ENCODE data around the gene PITX3.

DNA sequence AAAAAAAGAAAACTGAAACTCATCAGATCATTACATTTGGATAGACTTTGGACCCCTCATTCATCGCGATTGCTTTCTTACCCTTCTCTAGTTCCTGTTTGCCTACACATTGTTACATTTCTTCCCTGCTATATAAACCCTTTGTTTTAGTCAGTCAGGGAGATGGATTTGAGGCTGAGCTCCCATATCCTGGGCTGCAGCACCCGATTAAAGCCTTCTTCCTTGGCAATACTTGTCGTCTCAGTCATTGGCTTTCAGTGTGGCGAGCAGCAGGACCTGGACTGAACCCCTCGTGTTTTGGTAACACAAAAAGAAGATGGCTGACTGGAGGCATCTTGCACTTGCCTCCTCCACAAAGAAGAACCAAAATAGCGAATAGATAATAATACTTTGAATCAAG, 49.4 kb downstream of the PITX3 start:
- TF ChIP-seq, protein P1, sequence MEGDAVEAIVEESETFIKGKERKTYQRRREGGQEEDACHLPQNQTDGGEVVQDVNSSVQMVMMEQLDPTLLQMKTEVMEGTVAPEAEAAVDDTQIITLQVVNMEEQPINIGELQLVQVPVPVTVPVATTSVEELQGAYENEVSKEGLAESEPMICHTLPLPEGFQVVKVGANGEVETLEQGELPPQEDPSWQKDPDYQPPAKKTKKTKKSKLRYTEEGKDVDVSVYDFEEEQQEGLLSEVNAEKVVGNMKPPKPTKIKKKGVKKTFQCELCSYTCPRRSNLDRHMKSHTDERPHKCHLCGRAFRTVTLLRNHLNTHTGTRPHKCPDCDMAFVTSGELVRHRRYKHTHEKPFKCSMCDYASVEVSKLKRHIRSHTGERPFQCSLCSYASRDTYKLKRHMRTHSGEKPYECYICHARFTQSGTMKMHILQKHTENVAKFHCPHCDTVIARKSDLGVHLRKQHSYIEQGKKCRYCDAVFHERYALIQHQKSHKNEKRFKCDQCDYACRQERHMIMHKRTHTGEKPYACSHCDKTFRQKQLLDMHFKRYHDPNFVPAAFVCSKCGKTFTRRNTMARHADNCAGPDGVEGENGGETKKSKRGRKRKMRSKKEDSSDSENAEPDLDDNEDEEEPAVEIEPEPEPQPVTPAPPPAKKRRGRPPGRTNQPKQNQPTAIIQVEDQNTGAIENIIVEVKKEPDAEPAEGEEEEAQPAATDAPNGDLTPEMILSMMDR (IDR thresholded peaks at IDR 0.05), result no peak
- no peak for TF ChIP-seq POLR2A (IDR thresholded peaks at IDR 0.05)

All from Peyer's patch (tissue), 4 donors.